ENCODE data around the gene FETUB.

FETUB gene

GRCh38 chr3:186636536-186636935 is 3.7 kb upstream of the FETUB start:
- no peak for DNase-seq

DNA sequence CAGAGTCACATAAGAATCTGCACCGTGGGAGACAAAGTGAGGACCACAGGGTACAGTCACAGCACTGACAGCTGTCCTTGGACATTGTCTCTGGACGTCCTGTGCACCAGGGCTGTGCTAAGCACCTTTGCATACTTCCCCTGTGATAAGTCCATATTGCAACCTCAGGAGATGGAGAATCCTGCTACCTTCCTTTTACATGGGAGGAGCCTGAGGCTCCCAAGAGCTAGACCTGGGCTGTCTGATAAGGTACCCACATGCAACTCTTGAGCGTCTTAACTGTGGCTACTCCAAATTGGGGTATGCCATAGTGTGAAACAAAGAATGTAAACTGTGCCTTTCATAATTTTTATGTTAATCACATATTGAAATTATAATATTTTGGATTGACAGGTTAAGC is 2.5 kb upstream of the FETUB start:
- DNase-seq: no peak

- no peak for DNase-seq
These were observed 1.9 kb upstream of the FETUB start for GRCh38 chr3:186638259-186638658.

- DNase-seq: peak; percentile 45
These were observed 247 bp downstream of the FETUB start for GRCh38 chr3:186640473-186640818.

DNA sequence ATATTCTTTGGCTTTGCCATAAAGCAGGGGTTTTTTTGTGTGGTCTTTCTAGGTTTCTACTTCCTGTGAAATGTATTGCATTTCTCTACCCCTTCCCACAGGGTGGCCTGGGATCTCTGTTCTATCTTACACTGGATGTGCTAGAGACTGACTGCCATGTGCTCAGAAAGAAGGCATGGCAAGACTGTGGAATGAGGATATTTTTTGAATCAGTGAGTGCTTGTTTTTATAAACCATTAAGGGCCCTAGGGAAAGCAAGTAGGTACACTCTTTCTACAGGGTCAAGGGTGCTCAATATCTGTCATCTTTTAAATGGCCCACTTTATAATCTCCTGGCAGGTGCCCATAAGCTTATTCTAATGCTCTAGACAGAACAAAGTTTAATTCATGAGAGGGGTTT is 730 bp downstream of the FETUB start:
- no peak for DNase-seq

- DNase-seq: no peak
These were observed 1.8 kb downstream of the FETUB start for GRCh38 chr3:186642014-186642413.

- no peak for DNase-seq
These were observed 3.3 kb downstream of the FETUB start for GRCh38 chr3:186643493-186643892.

DNA sequence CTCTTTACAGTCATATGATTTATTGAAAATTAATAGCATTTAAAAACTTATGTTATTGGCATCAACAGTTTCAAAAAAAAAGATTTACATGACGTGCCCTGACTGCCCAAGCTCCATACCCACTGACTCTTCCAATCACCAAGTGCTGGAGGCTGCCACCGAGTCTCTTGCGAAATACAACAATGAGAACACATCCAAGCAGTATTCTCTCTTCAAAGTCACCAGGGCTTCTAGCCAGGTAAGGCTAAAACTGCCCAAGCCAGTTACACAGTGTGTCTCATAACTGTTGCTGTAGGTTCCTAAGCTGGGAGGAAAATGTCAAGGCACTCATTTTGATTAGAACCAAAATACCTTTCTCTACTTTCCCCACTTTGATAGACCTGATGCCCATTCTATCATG is 4.5 kb downstream of the FETUB start:
- no peak for DNase-seq

GRCh38 chr3:186646106-186646505 is 5.9 kb downstream of the FETUB start:
- DNase-seq: no peak

DNA sequence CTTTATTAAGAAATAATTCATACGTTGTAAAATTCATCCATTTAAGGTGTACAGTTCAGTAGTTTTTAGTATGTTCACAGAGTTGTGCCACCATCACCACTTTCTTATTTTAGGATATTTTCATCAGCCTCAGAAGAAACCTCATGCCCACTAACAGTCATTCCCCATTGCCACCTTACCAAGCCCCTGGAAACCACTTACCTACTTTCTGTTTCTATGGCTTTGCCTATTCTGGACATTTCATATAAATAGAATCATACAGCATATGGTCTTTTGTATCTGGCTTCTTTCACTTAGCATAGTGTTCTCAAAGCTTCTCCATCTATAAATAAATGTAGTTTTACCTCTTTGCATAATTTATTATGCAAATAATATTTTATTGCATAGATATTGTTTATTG is 6.6 kb downstream of the FETUB start:
- no peak for DNase-seq

- DNase-seq: no peak
These were observed 8.7 kb downstream of the FETUB start for GRCh38 chr3:186648851-186649250.

DNA sequence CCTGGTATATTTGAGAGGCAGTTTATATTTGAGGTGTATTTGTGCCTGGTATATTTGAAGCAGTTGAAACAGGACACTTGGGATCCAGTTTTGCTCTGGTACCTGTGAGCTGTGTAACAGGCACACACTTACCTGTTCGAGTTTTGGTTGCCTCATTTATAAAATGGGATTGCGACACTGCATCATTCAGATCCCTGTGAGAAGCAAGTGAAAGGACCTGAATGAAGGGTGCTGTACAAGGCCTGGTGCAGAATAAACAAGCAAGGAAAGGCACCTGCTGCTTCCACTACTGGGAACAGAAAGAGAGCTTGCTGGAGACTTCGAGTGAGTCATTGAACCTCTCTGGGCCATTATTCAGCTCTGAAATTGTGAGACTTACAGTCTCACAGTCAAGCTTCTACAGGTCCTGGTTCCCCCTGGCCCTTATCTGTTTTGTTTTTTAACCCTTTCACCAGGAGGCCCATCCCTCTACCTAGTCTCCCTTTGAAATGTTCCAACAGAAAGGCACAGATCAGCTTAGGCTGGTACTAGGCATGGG is 11.5 kb downstream of the FETUB start:
- DNase-seq: no peak

- no peak for DNase-seq
These were observed 13.0 kb downstream of the FETUB start for GRCh38 chr3:186653080-186653707.

- peak; percentile 1 for DNase-seq
These were observed 13.8 kb downstream of the FETUB start for GRCh38 chr3:186653984-186654383.

GRCh38 chr3:186663361-186664118 is 23.3 kb downstream of the FETUB start:
- DNase-seq: no peak

- DNase-seq: no peak
These were observed 23.9 kb downstream of the FETUB start for GRCh38 chr3:186664119-186664495.

GRCh38 chr3:186664506-186664905 is 24.3 kb downstream of the FETUB start:
- no peak for DNase-seq

DNA sequence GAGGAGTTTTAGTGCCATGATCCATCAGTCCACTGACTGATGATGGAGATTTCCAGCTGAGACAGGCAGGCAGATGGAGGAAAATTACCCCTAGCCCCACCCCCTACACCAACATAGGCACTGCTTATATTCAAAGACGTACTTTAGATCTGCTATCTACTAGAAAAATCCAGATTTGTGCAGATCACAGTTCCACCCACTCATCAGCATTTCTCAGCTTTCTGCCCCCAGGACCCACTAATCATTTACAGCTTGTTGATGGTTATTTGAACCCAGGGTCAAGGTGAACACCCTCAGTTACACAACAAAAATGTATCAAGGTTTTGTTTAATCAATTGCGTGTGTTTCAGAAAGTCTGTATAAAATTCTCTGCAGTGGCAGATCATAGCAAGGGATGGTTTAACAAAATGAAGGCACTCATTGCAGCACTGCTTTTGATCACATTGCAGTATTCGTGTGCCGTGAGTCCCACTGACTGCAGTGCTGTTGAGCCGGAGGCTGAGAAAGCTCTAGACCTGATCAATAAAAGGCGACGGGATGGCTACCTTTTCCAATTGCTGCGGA is 25.5 kb downstream of the FETUB start, which contains the start of gene HRG:
TSS of gene HRG (plus strand) at position 390 of the 564 bp plus-strand sequence. CDS start at position 408, 18 bp downstream.
- no peak for DNase-seq

GRCh38 chr3:186668426-186668825 is 28.2 kb downstream of the FETUB start:
- DNase-seq: no peak

DNA sequence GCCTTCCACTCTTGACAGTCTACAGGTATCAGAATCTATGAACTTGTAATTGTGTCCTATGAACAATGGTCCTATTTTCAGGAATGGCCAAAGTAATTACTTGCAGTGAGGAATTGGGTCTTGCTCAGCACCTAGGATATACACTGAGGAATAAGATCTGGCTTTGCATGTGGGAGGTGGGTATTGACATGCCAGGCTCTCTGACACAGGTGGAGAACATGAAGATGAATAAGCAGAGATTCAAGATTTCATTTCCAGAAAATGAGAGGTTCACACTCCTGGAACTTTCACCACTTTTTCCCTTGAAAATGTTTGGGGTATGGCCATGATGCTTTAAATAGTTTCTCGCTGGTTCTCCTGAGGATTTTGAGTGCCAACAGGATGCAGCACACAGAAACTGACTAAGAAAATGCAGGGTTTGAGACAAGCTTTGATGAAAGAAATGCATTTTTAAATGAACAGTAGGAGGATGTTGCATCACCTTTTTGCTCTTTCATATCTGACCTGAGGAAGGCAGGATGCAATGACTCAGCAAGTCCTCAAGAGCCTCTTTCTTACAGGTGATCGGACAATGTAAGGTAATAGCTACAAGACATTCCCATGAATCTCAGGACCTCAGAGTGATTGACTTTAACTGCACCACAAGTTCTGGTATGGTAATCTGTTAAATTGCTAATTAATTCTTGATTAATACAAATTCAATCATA is 29.3 kb downstream of the FETUB start:
- no peak for DNase-seq

- DNase-seq: no peak
These were observed 30.0 kb downstream of the FETUB start for GRCh38 chr3:186670155-186670554.

DNA sequence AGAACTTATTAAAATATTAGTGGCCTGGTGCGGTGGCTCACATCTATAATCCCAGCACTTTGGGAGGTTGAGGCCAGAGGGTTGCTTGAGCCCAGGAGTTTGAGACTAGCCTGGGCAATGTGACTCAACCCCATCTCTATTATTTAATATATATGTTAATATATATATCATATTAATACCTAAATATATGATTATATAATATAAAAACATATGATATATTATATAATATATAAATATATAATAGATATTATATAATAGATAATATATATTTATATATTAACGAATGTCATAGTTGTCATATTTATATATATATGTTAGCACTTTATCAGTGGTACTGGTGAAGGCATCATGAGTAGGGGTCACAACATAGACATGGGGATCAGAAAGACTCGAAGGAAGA is 30.9 kb downstream of the FETUB start:
- DNase-seq: no peak

- DNase-seq: no peak
These were observed 38.4 kb downstream of the FETUB start for GRCh38 chr3:186678604-186679003.

All from fibroblast of skin of scalp (primary cell).